ENCODE data around the gene BMPR1A.

The BMPR1A gene

DNA sequence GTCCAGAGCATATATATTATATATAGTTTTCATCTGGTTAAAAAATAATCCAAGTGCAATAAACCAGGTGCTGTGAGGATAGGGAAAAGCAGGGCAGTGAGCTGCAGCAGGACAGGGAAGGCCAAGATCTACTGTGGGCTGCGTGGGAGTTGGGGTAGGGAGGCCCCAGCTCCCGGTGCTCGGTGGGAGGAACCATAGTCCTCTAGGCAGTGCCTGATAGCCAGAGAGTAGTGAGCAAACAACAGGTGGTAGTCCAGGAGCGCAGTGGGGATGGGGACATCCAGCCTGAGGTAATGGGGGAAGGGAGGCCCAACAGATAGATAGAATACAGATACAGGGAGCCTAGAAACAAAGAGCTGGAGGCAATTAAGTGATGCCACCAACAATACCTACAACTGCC, 4.1 kb upstream of the BMPR1A start:
- Histone ChIP-seq H3K4me2 (ENCODE audit: low read length) (no peak overlapping the region), H3K9me3 (ENCODE audit: control insufficient read depth, insufficient read depth, low read length) (no peaks in the 10 kb centered on the region), H3K4me1 (ENCODE audit: control insufficient read depth, low read length) (peaks cover 11% of the 10 kb centered on the region), H3K27me3 (ENCODE audit: control insufficient read depth, low read length) (peaks cover 51% of the 10 kb centered on the region), H3K9me2 (replicated peaks; ENCODE audit: control insufficient read depth, low read length) (no peaks in the 10 kb centered on the region), H3F3A (ENCODE audit: control insufficient read depth, insufficient read depth) (no peaks in the 10 kb centered on the region), H3K27ac (ENCODE audit: low read depth, low read length) (no peak overlapping the region), H3K4me3 (ENCODE audit: low read length) (no peak overlapping the region), H4K20me1 (ENCODE audit: control insufficient read depth, insufficient read depth, low read depth, low read length) (0 out of 2 replicates have a peak, but pooled peaks cover 4% of the 10 kb centered on the region), H3K79me2 (ENCODE audit: control insufficient read depth, low read length) (no peaks in the 10 kb centered on the region), H3K36me3 (ENCODE audit: control insufficient read depth, low read length) (no peaks in the 10 kb centered on the region)
- no peak for TF ChIP-seq EZH2phosphoT487 (IDR thresholded peaks at IDR 0.05; ENCODE audit: borderline replicate concordance, low read length)
- TF ChIP-seq, protein P1, sequence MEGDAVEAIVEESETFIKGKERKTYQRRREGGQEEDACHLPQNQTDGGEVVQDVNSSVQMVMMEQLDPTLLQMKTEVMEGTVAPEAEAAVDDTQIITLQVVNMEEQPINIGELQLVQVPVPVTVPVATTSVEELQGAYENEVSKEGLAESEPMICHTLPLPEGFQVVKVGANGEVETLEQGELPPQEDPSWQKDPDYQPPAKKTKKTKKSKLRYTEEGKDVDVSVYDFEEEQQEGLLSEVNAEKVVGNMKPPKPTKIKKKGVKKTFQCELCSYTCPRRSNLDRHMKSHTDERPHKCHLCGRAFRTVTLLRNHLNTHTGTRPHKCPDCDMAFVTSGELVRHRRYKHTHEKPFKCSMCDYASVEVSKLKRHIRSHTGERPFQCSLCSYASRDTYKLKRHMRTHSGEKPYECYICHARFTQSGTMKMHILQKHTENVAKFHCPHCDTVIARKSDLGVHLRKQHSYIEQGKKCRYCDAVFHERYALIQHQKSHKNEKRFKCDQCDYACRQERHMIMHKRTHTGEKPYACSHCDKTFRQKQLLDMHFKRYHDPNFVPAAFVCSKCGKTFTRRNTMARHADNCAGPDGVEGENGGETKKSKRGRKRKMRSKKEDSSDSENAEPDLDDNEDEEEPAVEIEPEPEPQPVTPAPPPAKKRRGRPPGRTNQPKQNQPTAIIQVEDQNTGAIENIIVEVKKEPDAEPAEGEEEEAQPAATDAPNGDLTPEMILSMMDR (IDR thresholded peaks at IDR 0.05; ENCODE audit: low read depth, low read length, poor library complexity, severe bottlenecking) = no peak

DNA sequence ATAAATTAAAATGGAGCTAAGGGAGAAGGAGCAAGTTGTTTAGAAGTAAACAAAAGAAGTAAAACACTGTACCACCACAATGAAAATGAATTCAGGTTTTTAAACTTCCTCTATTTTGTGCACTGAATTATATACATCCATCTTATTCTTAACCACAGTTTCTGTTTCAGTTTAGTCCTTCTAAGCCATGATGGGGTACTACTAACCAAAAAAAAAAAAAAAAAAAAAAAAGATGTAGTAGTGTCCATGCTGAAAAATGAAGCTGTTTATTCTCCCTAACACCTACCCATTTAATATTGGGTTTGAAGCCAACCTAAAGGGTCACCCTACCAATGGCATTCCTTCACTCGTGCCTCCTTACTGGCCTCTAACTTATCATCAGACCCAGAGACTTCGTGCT, 3.4 kb upstream of the BMPR1A start:
- H3K4me1 ChIP-seq (ENCODE audit: control insufficient read depth, low read length) = peaks cover 5% of the 10 kb centered on the region
- H4K20me1 ChIP-seq (ENCODE audit: control insufficient read depth, insufficient read depth, low read depth, low read length) = 0 out of 2 replicates have a peak, but pooled peaks cover 5% of the 10 kb centered on the region
- H3K4me3 ChIP-seq (ENCODE audit: low read length) = no peak overlapping the region
- 0 out of 2 replicates have a peak, but pooled peaks cover 3% of the 10 kb centered on the region for H3F3A ChIP-seq (ENCODE audit: control insufficient read depth, insufficient read depth)
- no peaks in the 10 kb centered on the region for H3K9me3 ChIP-seq (ENCODE audit: control insufficient read depth, insufficient read depth, low read length)
- H3K79me2 ChIP-seq (ENCODE audit: control insufficient read depth, low read length) = no peaks in the 10 kb centered on the region
- no peaks in the 10 kb centered on the region for H3K9me2 ChIP-seq (replicated peaks; ENCODE audit: control insufficient read depth, low read length)
- H3K27ac ChIP-seq (ENCODE audit: low read depth, low read length) = no peak overlapping the region
- H3K36me3 ChIP-seq (ENCODE audit: control insufficient read depth, low read length) = no peaks in the 10 kb centered on the region
- TF ChIP-seq EZH2phosphoT487 (IDR thresholded peaks at IDR 0.05; ENCODE audit: borderline replicate concordance, low read length) = no peak
- TF ChIP-seq, protein P1 (IDR thresholded peaks at IDR 0.05; ENCODE audit: low read depth, low read length, poor library complexity, severe bottlenecking) = no peak
- H3K27me3 ChIP-seq (ENCODE audit: control insufficient read depth, low read length) = peaks cover 58% of the 10 kb centered on the region
- no peak overlapping the region for H3K4me2 ChIP-seq (ENCODE audit: low read length)

DNA sequence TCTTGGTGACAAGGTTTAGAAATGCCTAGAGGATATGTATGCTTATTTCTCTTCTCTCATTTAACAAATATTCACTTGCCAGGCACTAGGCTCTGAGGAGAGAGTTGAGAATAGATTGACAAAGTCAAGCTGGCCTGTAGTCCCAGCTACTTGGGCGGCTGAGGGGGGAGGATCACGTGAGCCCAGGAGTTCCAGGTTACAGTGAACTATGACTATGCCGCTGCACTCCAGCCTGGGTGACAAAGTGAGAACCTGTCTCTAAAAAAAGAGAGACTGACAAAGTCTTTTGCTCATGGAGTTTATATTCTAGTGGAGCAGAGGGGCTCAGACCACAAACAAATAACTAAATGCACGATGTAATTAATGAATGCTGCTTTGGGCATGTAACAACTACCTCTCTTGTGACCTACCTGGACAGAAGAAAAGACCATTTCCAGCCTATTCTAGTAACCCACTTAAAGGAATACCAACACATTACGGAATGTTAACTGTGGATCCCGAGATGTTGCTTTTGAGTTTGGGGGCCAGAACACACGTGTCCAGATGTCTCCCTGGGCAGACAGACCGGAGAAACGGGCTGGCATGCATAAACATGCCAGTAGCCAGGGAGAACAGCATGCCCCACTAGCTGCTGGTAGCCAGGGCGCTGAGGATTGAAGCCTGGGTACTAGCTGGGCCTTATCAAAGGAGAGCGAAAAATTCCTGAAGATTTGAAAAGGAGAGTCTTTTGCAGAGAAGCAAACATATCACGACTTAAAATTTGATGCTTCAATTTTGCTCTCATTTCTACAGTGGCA, 2.6 kb upstream of the BMPR1A start:
- peaks cover 61% of the 10 kb centered on the region for H3K27me3 ChIP-seq (ENCODE audit: control insufficient read depth, low read length)
- H3K4me2 ChIP-seq (ENCODE audit: low read length) = no peak overlapping the region
- no peak for TF ChIP-seq EZH2phosphoT487 (IDR thresholded peaks at IDR 0.05; ENCODE audit: borderline replicate concordance, low read length)
- TF ChIP-seq, protein P1 (IDR thresholded peaks at IDR 0.05; ENCODE audit: low read depth, low read length, poor library complexity, severe bottlenecking) = no peak
- no peak overlapping the region for H3K27ac ChIP-seq (ENCODE audit: low read depth, low read length)
- no peaks in the 10 kb centered on the region for H3K79me2 ChIP-seq (ENCODE audit: control insufficient read depth, low read length)
- no peaks in the 10 kb centered on the region for H3K4me1 ChIP-seq (ENCODE audit: control insufficient read depth, low read length)
- H3F3A ChIP-seq (ENCODE audit: control insufficient read depth, insufficient read depth) = 0 out of 2 replicates have a peak, but pooled peaks cover 3% of the 10 kb centered on the region
- H4K20me1 ChIP-seq (ENCODE audit: control insufficient read depth, insufficient read depth, low read depth, low read length) = 0 out of 2 replicates have a peak, but pooled peaks cover 3% of the 10 kb centered on the region
- H3K9me2 ChIP-seq (replicated peaks; ENCODE audit: control insufficient read depth, low read length) = no peaks in the 10 kb centered on the region
- no peaks in the 10 kb centered on the region for H3K9me3 ChIP-seq (ENCODE audit: control insufficient read depth, insufficient read depth, low read length)
- no peaks in the 10 kb centered on the region for H3K36me3 ChIP-seq (ENCODE audit: control insufficient read depth, low read length)
- no peak overlapping the region for H3K4me3 ChIP-seq (ENCODE audit: low read length)

Data from DOHH2 (cell line).